Medulla oblongata (tissue), 1 donor: ENCODE data around the gene MPZL1.
"Not testable (repeated sequence)": the region's sequence is repeated elsewhere in the genome, so short reads cannot be mapped to it uniquely, and the experiment has no call there.

Experiments used
- DNase-seq: peaks from one replicate; pipeline ENCODE4 v3.0.0-alpha.2; 2015; ENCODE audit errors: extremely low spot score

Gene MPZL1

GRCh38 chr1:167718914-167719691 lies 2.7 kb upstream of the MPZL1 start:
- no peak for DNase-seq

GRCh38 chr1:167719715-167720421 lies 1.9 kb upstream of the MPZL1 start:
- DNase-seq = not testable (repeated sequence)

- peak; percentile 84 for DNase-seq
These were observed 691 bp upstream of the MPZL1 start for GRCh38 chr1:167720965-167721616.

DNA sequence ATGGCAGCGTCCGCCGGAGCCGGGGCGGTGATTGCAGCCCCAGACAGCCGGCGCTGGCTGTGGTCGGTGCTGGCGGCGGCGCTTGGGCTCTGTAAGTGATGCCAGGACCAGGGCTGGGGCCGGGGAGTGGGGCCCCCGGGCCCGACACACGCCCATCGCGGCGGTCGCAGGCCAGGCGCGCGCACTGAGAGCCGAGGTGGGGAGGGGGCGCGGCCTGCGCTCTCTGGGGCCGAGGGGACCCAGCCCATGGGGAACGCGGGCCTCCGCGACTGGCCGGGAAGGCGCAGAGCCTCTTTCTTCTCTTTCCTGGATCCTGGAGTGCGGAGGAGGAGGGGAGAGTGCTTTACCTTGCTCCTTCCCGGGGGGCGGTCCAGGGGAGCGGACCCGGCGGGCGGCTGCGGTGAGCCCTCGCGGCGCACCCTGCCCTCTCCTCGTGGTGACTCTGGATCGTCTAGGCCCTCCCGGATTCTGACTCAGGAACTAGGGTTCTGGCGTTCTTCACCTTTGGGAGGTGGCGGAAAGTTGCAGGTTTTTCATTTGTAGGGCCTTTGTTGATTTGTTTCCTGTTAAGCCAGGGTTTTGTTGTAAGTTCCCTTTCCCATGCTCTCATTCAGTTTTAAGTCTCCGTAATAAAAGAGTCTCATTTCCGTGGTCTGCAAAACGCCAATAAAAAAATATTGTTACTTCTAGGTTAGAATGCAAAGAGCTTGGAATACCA lies 529 bp downstream of the MPZL1 start:
- peak; percentile 31 for DNase-seq

DNA sequence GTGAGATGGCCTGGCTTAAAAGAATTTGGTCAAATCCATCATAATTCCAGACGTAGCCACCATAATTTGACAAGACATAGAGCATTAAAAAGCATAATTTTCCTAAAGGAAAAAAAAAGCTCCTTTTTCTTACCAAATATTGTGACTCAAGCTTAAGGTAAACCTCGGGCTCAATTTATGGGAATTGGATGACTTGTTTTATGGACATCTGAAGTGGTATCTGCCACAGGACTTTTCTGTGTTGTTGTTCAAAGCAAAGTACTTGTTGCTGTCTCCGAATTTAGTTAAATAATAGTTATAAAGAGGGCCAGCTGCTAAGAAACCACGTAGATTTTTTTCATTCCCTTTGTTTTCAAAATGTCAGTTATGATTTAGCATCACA lies 1.1 kb downstream of the MPZL1 start:
- no peak for DNase-seq

DNA sequence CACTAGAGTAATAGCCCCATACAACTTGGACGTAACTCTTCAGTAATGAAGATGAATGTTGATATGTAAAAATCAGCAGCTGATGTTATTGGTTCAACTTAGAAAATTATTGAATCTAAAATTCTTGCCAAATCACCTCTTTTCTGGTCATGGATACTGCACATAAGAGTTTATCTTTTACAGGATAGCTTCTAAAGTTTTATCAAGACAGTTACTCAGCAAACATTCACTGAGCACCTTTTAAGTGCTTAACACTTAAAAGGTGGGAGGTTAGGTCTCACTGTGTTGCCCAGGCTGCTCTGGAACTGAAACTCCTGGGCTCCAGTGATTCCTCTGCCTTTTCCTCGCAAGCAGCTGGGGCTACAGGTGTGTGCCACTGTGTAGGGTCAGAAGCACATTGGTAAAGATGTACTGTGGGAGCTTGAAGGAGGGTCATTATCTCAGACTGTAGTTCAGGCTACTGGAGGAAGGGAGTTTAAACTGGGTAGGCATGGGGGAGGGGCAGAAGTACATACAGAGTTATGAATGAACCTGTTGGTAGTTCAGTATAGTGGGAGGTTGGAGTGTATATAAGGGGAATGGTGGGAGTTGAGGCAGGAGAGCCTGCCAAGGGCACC lies 2.0 kb downstream of the MPZL1 start:
- no peak for DNase-seq

DNA sequence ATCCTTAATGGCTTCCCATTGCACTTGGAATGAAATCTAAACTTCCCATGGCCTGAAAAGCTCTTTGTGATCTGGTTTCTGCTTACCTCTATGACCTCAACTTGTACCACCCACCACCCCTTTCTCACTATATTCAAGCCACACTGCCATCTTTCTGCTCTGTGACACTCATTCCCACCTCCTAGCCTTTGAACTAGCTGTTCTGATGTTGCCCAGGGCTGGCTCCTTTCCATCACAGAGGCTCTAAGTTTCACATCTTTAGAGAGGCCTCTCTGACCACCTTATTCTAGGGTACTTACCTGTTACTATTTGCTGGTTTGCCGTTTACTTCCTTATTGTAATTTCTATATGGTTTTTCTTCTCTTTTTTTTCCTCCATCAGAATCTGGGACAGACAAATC lies 4.2 kb downstream of the MPZL1 start:
- DNase-seq = no peak

- DNase-seq = no peak
These were observed 7.1 kb downstream of the MPZL1 start for GRCh38 chr1:167728818-167729410.

DNA sequence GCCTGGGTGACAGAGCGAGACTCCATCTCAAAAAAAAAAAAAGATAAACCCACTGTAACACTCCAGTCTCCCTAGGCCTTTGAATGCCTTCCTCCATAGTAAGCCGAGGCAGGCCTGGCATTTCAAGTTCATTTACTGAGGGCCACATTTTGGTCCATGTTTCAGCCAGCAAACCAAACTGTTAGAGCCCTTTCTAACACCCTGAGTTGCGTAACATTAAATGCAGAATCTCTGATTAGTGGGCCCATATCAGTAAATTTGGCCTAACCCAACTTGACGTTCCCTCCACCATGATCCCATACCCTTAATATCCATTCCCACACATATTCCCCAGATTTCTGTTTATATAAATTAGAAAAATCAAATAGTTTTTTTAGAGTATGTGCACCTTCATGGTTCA lies 12.4 kb downstream of the MPZL1 start:
- no peak for DNase-seq

- no peak for DNase-seq
These were observed 13.1 kb downstream of the MPZL1 start for GRCh38 chr1:167734841-167735240.

DNA sequence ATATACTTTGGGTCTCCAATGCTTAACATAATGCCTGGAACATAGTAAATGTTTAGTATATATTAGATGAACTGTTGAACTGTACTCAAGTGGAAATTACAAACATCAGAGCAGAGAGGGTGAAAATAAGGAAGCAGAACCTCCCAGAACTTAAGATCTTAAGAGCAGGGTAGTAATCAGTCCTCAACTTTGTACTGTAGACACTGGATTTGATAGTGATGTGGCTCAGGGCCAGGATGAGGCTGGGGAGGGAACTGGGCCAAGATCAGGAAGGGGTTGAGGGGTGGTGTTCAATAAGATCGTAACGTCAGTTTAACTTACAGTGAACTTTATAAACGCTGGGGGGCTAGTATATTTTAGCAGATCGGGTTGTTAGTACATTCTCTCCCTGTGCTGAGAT lies 15.4 kb downstream of the MPZL1 start:
- no peak for DNase-seq

DNA sequence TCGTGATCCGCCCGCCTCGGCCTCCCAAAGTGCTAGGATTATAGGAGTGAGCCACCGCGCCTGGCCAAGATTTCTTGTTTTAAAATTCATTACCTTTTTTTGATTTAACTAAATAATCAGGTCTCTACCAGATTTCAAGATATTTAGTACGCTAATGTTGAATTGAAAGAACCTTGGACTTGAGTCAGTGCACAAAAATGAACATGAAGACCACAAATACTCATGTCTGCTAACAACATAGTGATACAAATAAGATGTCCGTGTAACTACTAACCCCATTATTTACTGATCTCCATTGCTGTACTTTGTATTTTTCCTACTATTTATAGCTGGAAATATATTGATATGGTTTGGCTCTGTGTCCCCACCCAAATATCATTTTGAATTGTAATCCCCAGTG lies 16.4 kb downstream of the MPZL1 start:
- no peak for DNase-seq

DNA sequence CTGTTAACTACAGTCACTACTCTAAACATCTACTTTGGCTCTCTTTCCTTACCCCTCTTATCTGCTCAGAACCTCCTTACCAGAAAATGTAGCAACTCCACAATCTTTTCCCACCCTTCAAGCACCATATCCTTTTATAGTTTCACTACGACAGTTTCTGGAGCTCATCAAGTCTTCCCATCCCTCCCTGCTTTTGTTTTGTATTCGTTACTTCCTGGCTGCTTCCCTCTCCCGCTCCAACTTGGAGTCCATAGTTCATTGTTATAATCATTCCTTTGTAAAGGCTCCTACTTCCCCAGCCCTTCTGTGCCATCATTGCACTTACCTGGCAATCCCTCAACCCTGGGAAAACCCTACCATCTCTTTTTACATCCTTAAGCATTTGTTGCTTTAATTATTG lies 18.0 kb downstream of the MPZL1 start:
- DNase-seq = no peak

- not testable (repeated sequence) for DNase-seq
These were observed 19.3 kb downstream of the MPZL1 start for GRCh38 chr1:167741103-167741502.

- DNase-seq = not testable (repeated sequence)
These were observed 20.7 kb downstream of the MPZL1 start for GRCh38 chr1:167742392-167743057.

GRCh38 chr1:167744901-167745300 lies 23.1 kb downstream of the MPZL1 start:
- DNase-seq = no peak

DNA sequence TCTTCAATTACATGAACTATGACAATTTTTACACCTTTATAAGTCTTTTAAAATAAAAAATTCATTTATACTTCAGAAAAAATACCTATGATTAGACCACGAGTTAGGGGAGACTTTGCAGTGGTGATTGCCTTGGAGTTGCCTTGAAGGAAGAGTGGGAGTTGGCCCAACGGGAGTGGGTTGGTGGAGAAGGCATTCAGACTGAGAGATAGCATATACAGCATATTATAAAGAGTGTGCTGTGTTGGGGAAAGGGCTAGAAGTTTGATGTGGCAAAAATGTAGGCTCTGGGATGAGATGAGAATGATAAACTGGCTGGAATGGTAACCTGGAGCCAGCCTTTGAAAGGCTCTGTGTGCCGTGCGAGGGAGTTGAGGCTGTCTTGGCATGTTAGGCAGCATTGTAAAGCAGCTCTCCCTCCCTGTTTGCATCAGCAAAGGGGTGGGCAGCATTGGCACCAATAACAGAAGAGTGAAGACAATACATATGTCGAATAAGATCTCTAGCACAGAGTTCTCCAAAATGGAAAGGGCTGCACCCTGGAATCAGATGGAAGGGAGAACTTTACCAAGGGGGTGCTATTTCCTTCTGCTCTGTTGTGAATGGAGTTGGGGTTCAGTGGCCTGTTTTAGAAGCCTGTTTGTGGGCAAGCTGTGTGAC lies 24.4 kb downstream of the MPZL1 start:
- no peak for DNase-seq

- no peak for DNase-seq
These were observed 25.3 kb downstream of the MPZL1 start for GRCh38 chr1:167746988-167747655.

DNA sequence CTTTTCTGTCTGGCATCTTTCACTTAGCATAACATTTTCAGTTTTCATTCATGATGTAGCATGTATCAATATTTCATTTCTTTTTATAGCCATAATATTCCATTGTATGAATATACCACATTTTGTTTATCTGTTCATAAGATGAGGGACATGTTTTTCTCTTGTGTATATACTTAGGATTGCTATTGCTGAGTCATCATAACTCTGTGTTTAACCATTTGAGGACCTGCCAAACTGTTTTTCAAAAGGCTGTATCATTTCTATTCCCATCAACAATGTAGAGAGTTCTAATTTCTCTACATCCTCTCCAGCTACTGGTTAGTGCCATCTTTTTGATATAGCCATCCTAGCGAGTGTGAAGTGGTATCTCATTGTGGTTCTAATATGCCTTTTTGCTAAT lies 26.2 kb downstream of the MPZL1 start:
- no peak for DNase-seq

DNA sequence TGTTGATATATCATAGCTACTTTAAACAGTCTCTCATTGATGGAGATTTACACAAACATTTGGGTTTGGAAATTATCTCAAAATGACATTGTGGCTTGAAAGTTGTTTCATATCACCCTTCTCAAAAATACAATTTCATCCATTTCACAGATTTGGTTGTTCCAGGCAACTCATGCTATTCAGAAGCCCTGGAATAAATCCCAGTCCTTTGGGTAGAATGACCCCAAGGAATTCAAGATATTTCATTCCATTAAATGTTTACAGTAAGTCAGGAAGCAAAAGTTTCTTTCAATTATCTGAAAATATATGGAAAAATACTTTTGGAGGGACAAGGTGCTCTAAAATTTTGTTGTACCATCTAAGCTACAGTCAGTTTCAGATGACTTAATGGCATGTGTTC lies 27.1 kb downstream of the MPZL1 start:
- DNase-seq = no peak
